SK-N-SH (cell line): ENCODE data around the gene ITGB6. TPM values are rescaled to one million over a fixed set of nuclear protein-coding genes. Genes with fewer than 3 reads are reported as not detected.
A peak's percentile ranks its signal among the peaks of the same experiment; 100 is the strongest.

ENCODE experiments used
- CTCF ChIA-PET: fragments of 300-600, 350-600 bp; formaldehyde crosslinking; extraction: SDS; loops from one replicate; lab custom pipeline; 2021; lab: Yijun Ruan, JAX
- POLR2A ChIA-PET: fragments of 350-600 bp; sonication (Branson Sonifier 250); formaldehyde crosslinking; extraction: SDS; loops from one replicate; lab custom pipeline; 2020; ENCODE audit warnings: antibody characterized with exemption, inconsistent platforms; lab: Yijun Ruan, JAX
- DNase-seq: peaks from one replicate; pipeline ENCODE4 v3.0.0; 2012
- H2AFZ ChIP-seq: fragments of 200-600 bp; sonication (generic); 2 replicates; pipeline ENCODE4 v1.8.1; 2016; ENCODE audit warnings: antibody characterized with exemption, mild to moderate bottlenecking, low read depth
- H3F3A ChIP-seq: fragments of 200-600 bp; sonication (generic); replicated peaks from 2 replicates; pipeline ENCODE3; 2016; ENCODE audit warnings: antibody characterized with exemption, mild to moderate bottlenecking; ENCODE audit not compliant: insufficient read depth
- H3K27ac ChIP-seq, 2 experiments: fragments of 200-500 bp in 1 of 2; fragments of 200-600 bp in 1 of 2; sonication (Bioruptor generic) in 1 of 2; sonication (generic), shearing (Covaris generic) in 1 of 2; 2 replicates each; pipeline versions ENCODE4 v1.5.1 to v1.6.1; 2014 to 2016; ENCODE audit warnings: low read depth in 2 of 2, inconsistent platforms in 1 of 2, low read length in 1 of 2, mild to moderate bottlenecking in 1 of 2, mixed read lengths in 1 of 2
- H3K27me3 ChIP-seq: fragments of 200-600 bp; sonication (generic), shearing (Covaris generic); 2 replicates; pipeline ENCODE4 v1.6.1; 2016; ENCODE audit warnings: mixed run types; ENCODE audit not compliant: insufficient read depth
- H3K36me3 ChIP-seq, 2 experiments: fragments of 200-500 bp in 1 of 2; fragments of 200-600 bp in 1 of 2; sonication (Bioruptor generic) in 1 of 2; sonication (generic) in 1 of 2; replicated peaks in 1 of 2; 2 replicates each; pipeline versions ENCODE3 to v1.5.1; 2014 to 2016; ENCODE audit warnings: low read length in 1 of 2, mild to moderate bottlenecking in 1 of 2; ENCODE audit not compliant: insufficient read depth in 2 of 2, control insufficient read depth in 1 of 2
- H3K4me1 ChIP-seq, 2 experiments: fragments of 200-500 bp in 1 of 2; fragments of 200-600 bp in 1 of 2; sonication (Bioruptor generic) in 1 of 2; sonication (generic), shearing (Covaris generic) in 1 of 2; 2 replicates each; pipeline versions ENCODE4 v1.5.1 to v1.6.1; 2014 to 2016; ENCODE audit warnings: low read depth in 1 of 2, low read length in 1 of 2, mixed run types in 1 of 2; ENCODE audit not compliant: insufficient read depth in 2 of 2, control insufficient read depth in 1 of 2
- H3K4me2 ChIP-seq: fragments of 200-600 bp; sonication (generic), shearing (Covaris generic); 2 replicates; pipeline ENCODE4 v1.6.1; 2017; ENCODE audit warnings: mixed run types
- H3K4me3 ChIP-seq, 2 experiments: fragments of 200-500 bp in 1 of 2; fragments of 200-600 bp in 1 of 2; sonication (Bioruptor generic) in 1 of 2; sonication (generic), shearing (Covaris generic) in 1 of 2; 2 replicates each; pipeline versions ENCODE4 v1.5.1 to v1.8.1; 2014 to 2016; ENCODE audit warnings: low read depth in 2 of 2, inconsistent platforms in 1 of 2, low read length in 1 of 2, mild to moderate bottlenecking in 1 of 2, mixed read lengths in 1 of 2, moderate library complexity in 1 of 2
- H3K79me2 ChIP-seq: fragments of 200-600 bp; sonication (generic); 2 replicates; pipeline ENCODE4 v1.8.1; 2017; ENCODE audit warnings: mild to moderate bottlenecking; ENCODE audit not compliant: insufficient read depth
- H3K9ac ChIP-seq: fragments of 200-600 bp; sonication (generic); 2 replicates; pipeline ENCODE4 v1.6.1; 2017; ENCODE audit warnings: mixed run types
- H3K9me2 ChIP-seq: fragments of 200-600 bp; sonication (generic); 2 replicates; pipeline ENCODE4 v1.6.1; 2017; ENCODE audit warnings: mixed run types
- H3K9me3 ChIP-seq: fragments of 200-600 bp; sonication (generic); 2 replicates; pipeline ENCODE4 v1.6.1; 2017; ENCODE audit warnings: mixed run types, mild to moderate bottlenecking, moderate library complexity
- H4K20me1 ChIP-seq: fragments of 200-600 bp; sonication (generic); 2 replicates; pipeline ENCODE4 v1.6.1; 2017; ENCODE audit warnings: mild to moderate bottlenecking, mixed run types; ENCODE audit not compliant: insufficient read depth
- ELF1 ChIP-seq: IDR thresholded peaks from 2 replicates; pipeline ENCODE4 v1.4.0; 2012
- FOXJ3 ChIP-seq: sonication (generic); formaldehyde crosslinking; IDR thresholded peaks from 2 replicates; pipeline ENCODE4 v1.5.1; 2020; ENCODE audit warnings: mild to moderate bottlenecking, missing genetic modification reagents
- FOXM1 ChIP-seq: IDR thresholded peaks from 2 replicates; pipeline ENCODE4 v1.4.0; 2012; ENCODE audit warnings: low read depth, mild to moderate bottlenecking
- GABPA ChIP-seq: IDR thresholded peaks from 2 replicates; pipeline ENCODE4 v1.4.0; 2012; ENCODE audit warnings: low read depth, mild to moderate bottlenecking
- GATA2 ChIP-seq: sonication (generic); formaldehyde crosslinking; IDR thresholded peaks from 2 replicates; pipeline ENCODE4 v1.5.0; 2020; ENCODE audit warnings: mild to moderate bottlenecking, missing genetic modification reagents
- NFIC ChIP-seq: IDR thresholded peaks from 2 replicates; pipeline ENCODE4 v1.4.0; 2012; ENCODE audit warnings: borderline replicate concordance
- NRF1 ChIP-seq: IDR thresholded peaks from 2 replicates; pipeline ENCODE4 v1.6.1; 2012; ENCODE audit warnings: low read depth, mild to moderate bottlenecking, low read length
- POLR2AphosphoS5 ChIP-seq: IDR thresholded peaks from 2 replicates; pipeline ENCODE4 v1.6.1; 2012; ENCODE audit warnings: low read depth, low read length
- RCOR1 ChIP-seq: fragments of 150-350 bp; IDR thresholded peaks from 2 replicates; pipeline ENCODE4 v1.6.1; 2017; ENCODE audit warnings: antibody characterized with exemption, low read length
- RXRA ChIP-seq: IDR thresholded peaks from 2 replicates; pipeline ENCODE4 v1.4.0; 2012; ENCODE audit warnings: low read depth, mild to moderate bottlenecking, borderline replicate concordance
- SIN3A ChIP-seq: IDR thresholded peaks from 2 replicates; pipeline ENCODE4 v1.6.1; 2012; ENCODE audit warnings: low read depth, mild to moderate bottlenecking, low read length, moderate library complexity, borderline replicate concordance
- TCF12 ChIP-seq: IDR thresholded peaks from 2 replicates; pipeline ENCODE4 v1.4.0; 2012
- YY1 ChIP-seq: IDR thresholded peaks from 2 replicates; pipeline ENCODE4 v1.4.0; 2012; ENCODE audit warnings: low read depth, mild to moderate bottlenecking
- WGBS: methylation state at CpG from one replicate; pipeline ENCODE4 v1.1.6; 2017; ENCODE audit warnings: low lambda C conversion rate; 5-methylcytosine and 5-hydroxymethylcytosine counted together
- polyA plus RNA-seq, 3 experiments: library from polyadenylated mRNA; depleted of rRNA; stranded (reverse); fragments of >200 nt; gene quantifications; 2 replicates each; pipeline ENCODE4 v1.2.3, GENCODE V29; 2012
- TF ChIP-seq, protein P1 (sequence below): IDR thresholded peaks from 2 replicates; pipeline ENCODE4 v1.6.1; 2012; ENCODE audit warnings: mild to moderate bottlenecking, low read depth, low read length, moderate library complexity
- TF ChIP-seq, protein P2 (sequence below): IDR thresholded peaks from 2 replicates; pipeline ENCODE4 v1.4.0; 2012; ENCODE audit warnings: low read depth
- TF ChIP-seq, protein P3 (sequence below): IDR thresholded peaks from 2 replicates; pipeline ENCODE4; 2012
- TF ChIP-seq, protein P4 (sequence below): IDR thresholded peaks from 2 replicates; pipeline ENCODE4 v1.4.0; 2012; ENCODE audit warnings: low read depth, borderline replicate concordance
- TF ChIP-seq, protein P5 (sequence below): fragments of 200-600 bp; sonication (generic); IDR thresholded peaks from 2 replicates; pipeline ENCODE4 v1.6.1; 2017; ENCODE audit warnings: antibody characterized with exemption, mild to moderate bottlenecking, moderate library complexity

Gene ITGB6
- polyA plus RNA-seq, 1 of the 3 experiments (the other 2 are of a cell fraction) = 0.10 TPM

DNA sequence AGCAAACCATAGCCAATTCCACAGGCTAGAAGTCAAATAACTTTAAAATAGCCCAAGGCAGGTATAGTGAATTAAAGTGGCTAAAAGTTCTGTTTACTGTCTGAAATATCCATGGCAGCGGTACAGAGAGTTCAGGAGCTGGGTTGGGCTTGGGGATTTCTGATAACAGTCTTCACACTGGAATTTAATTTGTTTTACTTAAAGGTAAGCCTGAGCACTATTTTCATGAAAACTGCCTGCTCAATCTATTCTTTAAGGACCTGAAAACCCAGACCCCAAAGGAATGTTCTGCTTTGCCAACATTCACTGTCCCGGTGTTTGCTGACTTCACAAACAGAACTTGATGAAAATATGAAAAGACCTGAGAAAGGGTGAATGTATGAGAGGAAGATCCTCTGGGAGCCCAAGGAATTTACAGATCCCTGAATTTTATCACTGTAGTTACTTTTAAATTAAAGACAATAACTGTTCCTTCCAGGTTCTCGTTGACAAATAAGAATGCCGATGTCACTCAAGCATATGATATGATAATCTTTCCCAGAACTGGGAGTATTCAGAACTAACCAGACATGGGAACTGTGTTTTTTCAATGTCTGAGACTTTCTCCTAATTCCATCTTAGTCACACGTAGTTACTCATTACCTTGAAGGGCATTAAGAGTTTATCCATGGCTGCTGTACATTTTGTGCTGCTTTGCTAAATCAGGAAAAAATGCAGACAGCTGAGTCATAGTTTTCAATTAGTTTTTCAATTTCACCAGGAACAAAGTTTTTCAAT, 28.3 kb upstream of the ITGB6 start (continued):
- TF ChIP-seq, protein P1, sequence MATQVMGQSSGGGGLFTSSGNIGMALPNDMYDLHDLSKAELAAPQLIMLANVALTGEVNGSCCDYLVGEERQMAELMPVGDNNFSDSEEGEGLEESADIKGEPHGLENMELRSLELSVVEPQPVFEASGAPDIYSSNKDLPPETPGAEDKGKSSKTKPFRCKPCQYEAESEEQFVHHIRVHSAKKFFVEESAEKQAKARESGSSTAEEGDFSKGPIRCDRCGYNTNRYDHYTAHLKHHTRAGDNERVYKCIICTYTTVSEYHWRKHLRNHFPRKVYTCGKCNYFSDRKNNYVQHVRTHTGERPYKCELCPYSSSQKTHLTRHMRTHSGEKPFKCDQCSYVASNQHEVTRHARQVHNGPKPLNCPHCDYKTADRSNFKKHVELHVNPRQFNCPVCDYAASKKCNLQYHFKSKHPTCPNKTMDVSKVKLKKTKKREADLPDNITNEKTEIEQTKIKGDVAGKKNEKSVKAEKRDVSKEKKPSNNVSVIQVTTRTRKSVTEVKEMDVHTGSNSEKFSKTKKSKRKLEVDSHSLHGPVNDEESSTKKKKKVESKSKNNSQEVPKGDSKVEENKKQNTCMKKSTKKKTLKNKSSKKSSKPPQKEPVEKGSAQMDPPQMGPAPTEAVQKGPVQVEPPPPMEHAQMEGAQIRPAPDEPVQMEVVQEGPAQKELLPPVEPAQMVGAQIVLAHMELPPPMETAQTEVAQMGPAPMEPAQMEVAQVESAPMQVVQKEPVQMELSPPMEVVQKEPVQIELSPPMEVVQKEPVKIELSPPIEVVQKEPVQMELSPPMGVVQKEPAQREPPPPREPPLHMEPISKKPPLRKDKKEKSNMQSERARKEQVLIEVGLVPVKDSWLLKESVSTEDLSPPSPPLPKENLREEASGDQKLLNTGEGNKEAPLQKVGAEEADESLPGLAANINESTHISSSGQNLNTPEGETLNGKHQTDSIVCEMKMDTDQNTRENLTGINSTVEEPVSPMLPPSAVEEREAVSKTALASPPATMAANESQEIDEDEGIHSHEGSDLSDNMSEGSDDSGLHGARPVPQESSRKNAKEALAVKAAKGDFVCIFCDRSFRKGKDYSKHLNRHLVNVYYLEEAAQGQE = no peak
- TF ChIP-seq, protein P2, sequence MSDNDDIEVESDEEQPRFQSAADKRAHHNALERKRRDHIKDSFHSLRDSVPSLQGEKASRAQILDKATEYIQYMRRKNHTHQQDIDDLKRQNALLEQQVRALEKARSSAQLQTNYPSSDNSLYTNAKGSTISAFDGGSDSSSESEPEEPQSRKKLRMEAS = peak; percentile 54; the same call in 1 of the 2 replicates
- TF ChIP-seq NFIC = peak; percentile 80
- no peak for TF ChIP-seq NRF1
- TF ChIP-seq, protein P3, sequence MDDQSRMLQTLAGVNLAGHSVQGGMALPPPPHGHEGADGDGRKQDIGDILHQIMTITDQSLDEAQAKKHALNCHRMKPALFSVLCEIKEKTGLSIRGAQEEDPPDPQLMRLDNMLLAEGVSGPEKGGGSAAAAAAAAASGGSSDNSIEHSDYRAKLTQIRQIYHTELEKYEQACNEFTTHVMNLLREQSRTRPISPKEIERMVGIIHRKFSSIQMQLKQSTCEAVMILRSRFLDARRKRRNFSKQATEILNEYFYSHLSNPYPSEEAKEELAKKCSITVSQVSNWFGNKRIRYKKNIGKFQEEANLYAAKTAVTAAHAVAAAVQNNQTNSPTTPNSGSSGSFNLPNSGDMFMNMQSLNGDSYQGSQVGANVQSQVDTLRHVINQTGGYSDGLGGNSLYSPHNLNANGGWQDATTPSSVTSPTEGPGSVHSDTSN = peak; percentile 93
- TF ChIP-seq, protein P4, sequence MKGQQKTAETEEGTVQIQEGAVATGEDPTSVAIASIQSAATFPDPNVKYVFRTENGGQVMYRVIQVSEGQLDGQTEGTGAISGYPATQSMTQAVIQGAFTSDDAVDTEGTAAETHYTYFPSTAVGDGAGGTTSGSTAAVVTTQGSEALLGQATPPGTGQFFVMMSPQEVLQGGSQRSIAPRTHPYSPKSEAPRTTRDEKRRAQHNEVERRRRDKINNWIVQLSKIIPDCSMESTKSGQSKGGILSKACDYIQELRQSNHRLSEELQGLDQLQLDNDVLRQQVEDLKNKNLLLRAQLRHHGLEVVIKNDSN = no peak
- TF ChIP-seq, protein P5, sequence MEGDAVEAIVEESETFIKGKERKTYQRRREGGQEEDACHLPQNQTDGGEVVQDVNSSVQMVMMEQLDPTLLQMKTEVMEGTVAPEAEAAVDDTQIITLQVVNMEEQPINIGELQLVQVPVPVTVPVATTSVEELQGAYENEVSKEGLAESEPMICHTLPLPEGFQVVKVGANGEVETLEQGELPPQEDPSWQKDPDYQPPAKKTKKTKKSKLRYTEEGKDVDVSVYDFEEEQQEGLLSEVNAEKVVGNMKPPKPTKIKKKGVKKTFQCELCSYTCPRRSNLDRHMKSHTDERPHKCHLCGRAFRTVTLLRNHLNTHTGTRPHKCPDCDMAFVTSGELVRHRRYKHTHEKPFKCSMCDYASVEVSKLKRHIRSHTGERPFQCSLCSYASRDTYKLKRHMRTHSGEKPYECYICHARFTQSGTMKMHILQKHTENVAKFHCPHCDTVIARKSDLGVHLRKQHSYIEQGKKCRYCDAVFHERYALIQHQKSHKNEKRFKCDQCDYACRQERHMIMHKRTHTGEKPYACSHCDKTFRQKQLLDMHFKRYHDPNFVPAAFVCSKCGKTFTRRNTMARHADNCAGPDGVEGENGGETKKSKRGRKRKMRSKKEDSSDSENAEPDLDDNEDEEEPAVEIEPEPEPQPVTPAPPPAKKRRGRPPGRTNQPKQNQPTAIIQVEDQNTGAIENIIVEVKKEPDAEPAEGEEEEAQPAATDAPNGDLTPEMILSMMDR = no peak

DNA sequence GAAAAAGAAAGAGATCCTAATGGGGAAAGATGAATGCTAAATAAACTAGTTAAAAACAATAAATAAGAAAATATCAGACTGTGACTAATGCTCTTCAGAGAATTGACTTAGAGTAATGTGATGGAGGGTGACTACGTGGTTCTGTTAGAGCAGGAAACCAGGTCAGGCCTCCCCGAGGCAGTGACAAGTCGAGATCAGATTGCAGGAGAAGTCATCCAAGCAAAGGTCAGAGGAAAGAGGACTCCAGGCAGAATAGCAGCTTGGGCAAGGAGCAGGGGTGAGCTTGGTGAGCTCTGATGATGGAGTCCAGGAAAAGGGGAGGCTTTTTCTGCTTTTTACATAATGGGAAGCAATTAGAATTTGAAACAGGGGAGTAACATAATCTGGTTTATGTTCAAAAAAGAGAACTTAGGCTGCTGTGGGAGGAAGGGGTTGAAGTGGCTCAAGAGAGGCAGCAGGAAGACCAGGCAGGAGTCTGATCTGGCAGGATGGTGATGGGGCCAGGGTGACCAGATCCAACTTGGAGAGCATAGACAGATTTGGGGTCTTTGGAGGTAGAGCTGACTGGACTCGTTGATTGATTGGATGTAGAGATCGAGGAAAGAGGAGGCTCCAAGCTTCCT, 27.3 kb upstream of the ITGB6 start:
- H4K20me1 ChIP-seq = no peaks in the 10 kb centered on the region
- peak overlapping the region; percentile 63; the same call in 1 of the 2 replicates for H3K9ac ChIP-seq
- H3K4me2 ChIP-seq = peak overlapping the region; percentile 43; the same call in 1 of the 2 replicates
- no peaks in the 10 kb centered on the region for H3K9me2 ChIP-seq
- H3K9me3 ChIP-seq = no peaks in the 10 kb centered on the region
- H3K36me3 ChIP-seq = no peaks in the 10 kb centered on the region
- DNase-seq = no peak
- H3K27ac ChIP-seq = peak overlapping the region; percentile 96 to 98
- H2AFZ ChIP-seq = no peak overlapping the region
- peaks cover 36 to 67% of the 10 kb centered on the region in 2 experiments for H3K4me1 ChIP-seq
- WGBS = 35% methylated on average over 5 of the region's 5 CpGs
- ChIA-PET CTCF (interaction anchor here (1.1 to 2.4 kb wide), 3 partner anchors 19 to 779 kb away, joined by 3 to 10 read pairs (median 7); no protein-coding TSS in a partner anchor), POLR2A (no interaction called here)
- H3K27me3 ChIP-seq = no peaks in the 10 kb centered on the region
- H3K4me3 ChIP-seq = no peak overlapping the region
- no peaks in the 10 kb centered on the region for H3K79me2 ChIP-seq
- peaks cover 59% of the 10 kb centered on the region for H3F3A ChIP-seq
- no peak for TF ChIP-seq POLR2AphosphoS5
- no peak for TF ChIP-seq GABPA
- no peak for TF ChIP-seq YY1
- TF ChIP-seq SIN3A = no peak
- no peak for TF ChIP-seq RCOR1
- no peak for TF ChIP-seq ELF1
- TF ChIP-seq, protein P2 = no peak
- no peak for TF ChIP-seq FOXJ3 (CRISPR knock-in tag)
- TF ChIP-seq TCF12 = peak; percentile 56; the same call in 1 of the 2 replicates
- no peak for TF ChIP-seq NRF1
- TF ChIP-seq, protein P3 = peak; percentile 58
- TF ChIP-seq GATA2 (CRISPR knock-in tag) = no peak
- TF ChIP-seq FOXM1 = no peak
- TF ChIP-seq RXRA = peak; percentile 62; the same call in 1 of the 2 replicates
- no peak; the same call in 1 of the 2 replicates for TF ChIP-seq NFIC
